SK-N-DZ (cell line): ENCODE data around the gene SPATA19. TPM values are rescaled to one million over a fixed set of nuclear protein-coding genes. Genes with fewer than 3 reads are reported as not detected.
"Not testable (repeated sequence)": the region's sequence is repeated elsewhere in the genome, so short reads cannot be mapped to it uniquely, and the experiment has no call there.

Source experiments
- DNase-seq: peaks from one replicate; pipeline ENCODE4 v3.0.0-alpha.2; 2015; ENCODE audit warnings: low spot score
- polyA plus RNA-seq, 2 experiments: library from polyadenylated mRNA; depleted of rRNA; stranded (reverse); fragments of >200 nt; gene quantifications; 2 replicates each; pipeline ENCODE4 v1.2.3, GENCODE V29; 2014

SPATA19 gene, protein sequence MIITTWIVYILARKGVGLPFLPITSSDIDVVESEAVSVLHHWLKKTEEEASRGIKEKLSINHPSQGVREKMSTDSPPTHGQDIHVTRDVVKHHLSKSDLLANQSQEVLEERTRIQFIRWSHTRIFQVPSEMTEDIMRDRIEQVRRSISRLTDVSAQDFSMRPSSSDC
- polyA plus RNA-seq (2014; cell fraction: cytosol; rRNA removed), result not detected in 2 replicates
- polyA plus RNA-seq (2014; cell fraction: nucleus; rRNA removed), result not detected in 2 replicates

GRCh38 chr11:133845413-133845812 is at the start of gene SPATA19:
TSS of gene SPATA19 (minus strand) at chr11:133845513. CDS start at chr11:133845446, 67 bp downstream.
- no peak for DNase-seq

DNA sequence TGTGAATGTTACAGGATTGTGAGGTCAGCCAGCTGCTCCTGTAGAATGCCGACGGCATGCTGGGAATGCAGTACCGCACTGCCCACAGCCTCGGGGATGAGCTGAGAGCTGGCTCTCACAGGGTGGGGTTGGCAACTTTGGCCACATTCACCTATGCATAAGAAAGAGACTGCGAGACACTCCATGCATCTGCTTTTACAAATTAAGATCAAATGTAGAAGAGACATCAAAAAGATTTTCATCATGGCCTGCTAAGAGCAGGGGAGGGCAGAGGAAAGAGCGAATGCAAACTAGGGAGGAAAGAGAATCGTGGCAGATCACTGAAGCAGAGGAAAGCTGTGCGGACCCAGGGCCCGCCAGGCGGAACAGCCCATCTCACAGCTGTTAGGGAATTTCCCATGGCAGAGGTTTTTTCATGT is 49.8 kb upstream of the SPATA19 start:
- no peak for DNase-seq

- DNase-seq, result no peak
These were observed 48.1 kb upstream of the SPATA19 start for GRCh38 chr11:133893381-133893780.

DNA sequence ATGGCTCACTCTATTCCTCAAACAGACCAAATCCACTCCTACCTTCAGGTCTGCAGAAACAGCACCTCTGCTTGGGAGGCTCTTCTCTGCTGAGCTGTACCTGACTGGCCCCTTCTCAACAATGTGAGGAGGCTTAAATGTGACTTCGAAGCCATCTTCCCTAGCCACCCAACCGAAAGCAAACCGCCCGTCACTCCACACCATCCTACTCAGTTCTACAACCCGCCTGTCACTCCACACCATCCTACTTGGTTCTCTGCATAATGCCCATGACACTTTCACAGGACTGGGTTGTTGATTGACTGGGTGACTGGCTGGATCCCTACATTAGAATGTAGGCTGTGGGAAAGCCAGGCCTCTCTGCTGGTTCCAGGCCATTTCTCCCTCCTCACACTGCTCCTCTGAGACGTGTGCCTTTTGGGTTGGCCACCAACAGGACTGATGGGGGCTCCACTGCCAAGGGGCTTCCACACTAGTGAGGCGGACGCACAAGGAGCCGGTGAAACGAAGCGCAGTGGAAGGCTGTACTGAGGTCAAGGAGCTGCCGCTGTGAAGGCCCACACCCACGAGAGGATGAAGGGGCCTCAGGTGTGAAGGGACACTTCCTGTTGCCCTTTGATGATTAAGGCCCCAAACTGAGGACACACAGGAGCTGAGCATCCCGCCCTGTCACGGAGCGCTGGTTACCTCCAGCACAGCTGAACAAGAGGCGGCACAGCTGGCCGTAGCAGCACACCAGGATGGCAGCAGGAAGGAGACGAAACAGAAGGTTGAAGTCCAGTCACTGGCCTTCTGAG is 47.5 kb upstream of the SPATA19 start:
- DNase-seq, result no peak

DNA sequence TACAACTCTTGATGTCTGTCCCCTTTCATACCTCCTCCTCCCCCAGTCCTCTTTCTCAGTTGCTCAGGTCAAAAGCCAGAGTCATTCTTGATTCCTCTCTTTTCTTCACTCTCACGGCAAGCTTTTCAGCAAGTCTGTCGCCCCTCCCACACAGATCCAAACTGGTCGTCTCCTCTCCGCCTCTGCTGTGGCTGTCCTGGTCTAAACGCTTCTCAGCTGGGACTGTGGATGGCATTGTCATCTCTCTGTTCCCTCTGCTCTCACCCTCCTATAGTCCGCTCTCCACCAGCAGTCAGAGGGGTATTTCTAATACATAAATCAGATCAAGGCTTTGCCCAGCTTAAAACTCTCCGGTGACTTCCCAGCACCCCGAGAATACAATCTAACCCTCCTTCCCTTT is 46.8 kb upstream of the SPATA19 start:
- DNase-seq, result no peak

GRCh38 chr11:133889893-133890292 is 44.6 kb upstream of the SPATA19 start:
- no peak for DNase-seq

- no peak for DNase-seq
These were observed 43.9 kb upstream of the SPATA19 start for GRCh38 chr11:133889188-133889587.

DNA sequence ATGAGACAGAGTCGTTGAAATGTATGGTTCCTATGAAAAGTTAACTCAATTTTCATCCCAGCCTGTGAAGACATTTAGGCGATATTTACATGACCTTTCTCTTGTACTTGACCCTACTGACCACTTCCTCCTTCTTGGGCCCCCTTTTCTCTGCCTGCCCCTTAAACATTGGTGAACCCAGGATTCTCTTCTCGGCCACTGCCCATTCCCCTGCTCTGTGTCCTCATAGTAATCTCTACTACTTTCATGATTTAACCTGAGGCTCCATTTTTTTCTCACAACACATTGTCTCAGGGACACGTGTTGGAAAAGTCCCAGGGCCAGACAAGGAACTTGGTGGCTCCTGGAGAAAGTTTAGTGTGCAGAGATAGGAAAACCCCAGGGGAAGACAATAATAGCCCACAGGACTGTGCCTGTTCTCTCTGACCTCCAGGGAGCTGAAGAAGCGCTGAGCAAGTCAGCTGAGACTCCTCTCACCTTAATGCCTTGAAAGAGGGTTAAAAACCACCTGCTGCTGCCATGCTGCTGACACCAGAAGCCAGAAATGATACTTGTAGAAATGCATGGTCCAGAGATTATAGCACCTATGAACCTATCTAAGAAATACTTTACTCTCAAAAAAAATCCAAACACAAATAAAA is 42.5 kb upstream of the SPATA19 start:
- DNase-seq, result no peak

GRCh38 chr11:133886029-133886428 is 40.7 kb upstream of the SPATA19 start:
- no peak for DNase-seq

GRCh38 chr11:133872160-133872559 is 26.8 kb upstream of the SPATA19 start:
- no peak for DNase-seq

DNA sequence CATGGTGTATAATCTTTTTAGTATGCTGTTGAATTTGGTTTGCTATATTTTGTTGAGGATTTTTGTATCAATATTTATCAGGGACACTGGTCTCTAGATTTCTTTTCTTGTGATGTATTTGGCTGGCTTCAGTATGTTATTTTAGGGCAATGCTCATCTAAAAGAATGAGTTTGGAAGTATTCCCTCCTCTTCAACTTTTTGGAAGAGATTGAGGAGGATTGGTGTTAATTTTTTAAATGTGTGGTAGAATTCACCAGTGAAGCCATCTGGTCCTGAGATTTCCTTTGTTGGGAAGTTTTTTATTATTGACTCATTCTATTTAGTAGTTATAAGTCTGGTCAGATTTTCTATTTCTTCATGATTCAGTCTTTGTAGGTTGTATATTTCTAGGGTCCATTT is 22.1 kb upstream of the SPATA19 start:
- no peak for DNase-seq

GRCh38 chr11:133865466-133865865 is 20.2 kb upstream of the SPATA19 start:
- no peak for DNase-seq

GRCh38 chr11:133864756-133865155 is 19.4 kb upstream of the SPATA19 start:
- DNase-seq, result no peak

DNA sequence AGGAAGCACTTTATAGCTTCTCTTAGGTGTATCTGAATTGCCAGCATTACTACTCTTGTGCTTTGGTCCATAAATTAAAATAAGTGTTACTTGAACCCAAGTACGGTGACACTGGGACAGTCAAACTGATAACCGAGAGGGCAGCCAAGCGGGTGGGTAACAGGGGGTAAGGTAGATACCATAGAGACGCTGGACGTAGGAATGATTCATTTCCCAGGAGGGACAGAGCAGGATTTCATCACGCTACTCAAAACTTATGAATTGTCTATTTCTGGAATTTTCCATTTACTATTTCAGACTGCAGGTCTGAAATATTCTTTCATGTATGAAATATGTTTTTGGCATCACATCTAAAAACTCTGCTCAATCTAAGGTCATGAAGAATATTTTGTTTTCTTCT is 14.8 kb upstream of the SPATA19 start:
- no peak for DNase-seq

DNA sequence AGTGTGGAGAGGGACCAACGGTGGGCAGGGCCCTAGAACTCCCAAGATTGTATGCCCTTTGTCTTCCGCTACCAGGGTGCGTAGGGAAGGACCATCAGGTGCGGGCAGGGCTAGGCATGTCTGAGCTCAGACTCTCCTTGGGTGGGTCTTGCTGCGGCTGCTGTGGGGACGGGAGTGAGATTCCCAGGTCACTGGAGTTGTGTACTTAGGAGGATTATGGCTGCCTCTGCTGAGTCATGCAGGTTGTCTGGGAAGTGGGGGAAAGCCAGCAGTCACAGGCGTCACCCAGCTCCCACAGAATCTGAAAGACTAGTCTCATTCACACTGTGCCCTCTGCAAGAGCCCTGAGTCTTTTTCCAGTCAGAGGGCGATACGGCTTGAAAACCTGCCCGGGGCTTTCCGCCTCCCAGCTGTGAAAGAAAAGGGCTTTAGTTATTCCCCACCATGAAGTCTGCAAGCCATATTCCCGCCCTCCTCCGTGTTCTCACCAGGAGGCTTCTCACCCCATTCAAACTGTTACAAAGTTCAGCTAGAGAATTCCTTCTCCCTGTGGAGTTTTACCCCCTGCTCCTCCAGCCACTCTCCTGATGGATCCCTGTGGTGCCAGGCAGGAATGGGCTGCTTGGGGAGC is 9.1 kb upstream of the SPATA19 start:
- not testable (repeated sequence) for DNase-seq

- no peak for DNase-seq
These were observed 1.1 kb downstream of the SPATA19 start for GRCh38 chr11:133844217-133844616.

DNA sequence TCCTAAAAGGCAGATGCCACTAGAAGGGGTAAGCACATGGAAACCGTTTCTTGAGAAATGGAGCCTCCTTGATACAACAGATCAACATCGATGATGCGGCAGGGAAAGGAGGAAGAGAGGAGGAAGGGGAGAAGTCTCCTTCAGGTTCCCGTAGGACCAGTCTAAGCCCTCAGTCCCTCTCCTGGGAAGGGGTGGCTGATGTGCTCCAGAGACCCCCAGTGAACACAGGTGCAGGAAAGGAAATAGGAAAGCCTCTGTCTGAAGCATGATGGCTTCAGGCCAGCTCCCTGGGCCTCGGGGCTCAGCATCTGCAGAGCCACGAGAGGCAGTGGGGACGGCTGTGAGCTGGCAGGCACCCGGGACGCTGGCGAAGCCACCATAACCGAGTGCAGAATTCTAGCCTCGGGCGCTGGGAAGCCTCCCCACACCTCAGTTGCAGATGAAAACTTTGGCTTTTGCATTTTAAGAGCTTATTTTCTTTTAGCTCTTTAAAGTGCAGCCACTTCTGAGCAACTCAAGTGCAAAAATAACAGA is 1.8 kb downstream of the SPATA19 start:
- no peak for DNase-seq

GRCh38 chr11:133842730-133843129 is 2.6 kb downstream of the SPATA19 start:
- no peak for DNase-seq

GRCh38 chr11:133842053-133842452 is 3.3 kb downstream of the SPATA19 start:
- DNase-seq, result no peak

DNA sequence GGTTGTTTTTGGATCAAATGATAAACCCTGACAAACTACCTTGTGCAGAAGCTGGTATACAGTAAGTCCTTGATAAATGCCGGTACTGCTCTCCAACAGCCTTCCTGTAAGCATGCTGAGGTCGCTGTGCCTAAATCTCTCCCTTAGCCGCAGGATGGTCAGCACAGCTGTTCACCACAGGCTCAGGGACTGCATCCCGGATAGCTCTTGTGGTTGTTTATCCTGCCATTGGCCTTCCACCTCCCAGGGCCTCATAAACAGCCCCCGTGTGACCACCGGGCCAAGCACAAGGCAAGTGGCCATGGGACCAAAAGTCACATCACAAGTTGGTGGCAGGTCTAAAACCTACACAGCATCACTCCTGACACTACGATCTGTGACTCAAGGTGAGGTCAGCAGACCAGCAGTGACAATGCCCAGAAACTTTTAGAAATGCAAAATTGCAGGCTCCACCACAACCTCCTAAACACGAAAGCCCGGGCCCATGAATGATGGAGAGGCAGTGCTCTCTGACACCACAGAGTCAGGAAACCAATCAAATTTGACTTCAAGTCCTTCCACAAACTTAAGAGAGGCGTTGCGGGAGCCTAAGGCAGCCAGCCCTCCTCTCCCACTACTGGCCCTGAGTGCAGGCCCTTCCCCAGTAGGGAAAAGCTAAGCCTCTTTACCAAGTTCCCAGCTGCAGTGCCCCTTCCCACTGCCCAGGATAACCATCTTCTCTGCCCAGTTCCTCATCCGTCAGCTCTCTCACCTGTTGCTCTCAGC is 3.9 kb downstream of the SPATA19 start:
- DNase-seq, result no peak

- no peak for DNase-seq
These were observed 4.8 kb downstream of the SPATA19 start for GRCh38 chr11:133840479-133840941.
